ENCODE data around the gene SOX14. TPM values are rescaled to one million over a fixed set of nuclear protein-coding genes. Genes with fewer than 3 reads are reported as not detected.
A peak's percentile ranks its signal among the peaks of the same experiment; 100 is the strongest.

SOX14 gene
- polyA plus RNA-seq, 1 donor from 2014 or later: not detected

GRCh38 chr3:137762674-137763593 lies 1.2 kb upstream of the SOX14 start:
- Histone ChIP-seq H3K4me3 (ENCODE audit: low read length) (peak overlapping the region; percentile 65), H3K27me3 (ENCODE audit: insufficient read depth, low read depth, low read length) (peaks cover 98% of the 10 kb centered on the region), H4K20me1 (ENCODE audit: insufficient read depth) (no peaks in the 10 kb centered on the region), H2AFZ (ENCODE audit: low read depth, low read length) (no peak overlapping the region), H3F3A (ENCODE audit: insufficient read depth, low read length, poor library complexity, severe bottlenecking) (no peaks in the 10 kb centered on the region), H3K27ac (ENCODE audit: low read length) (no peak overlapping the region), H3K9me2 (ENCODE audit: insufficient read depth, low read length) (no peaks in the 10 kb centered on the region), H3K9ac (ENCODE audit: low read length) (no peak overlapping the region), H3K79me2 (replicated peaks; ENCODE audit: insufficient read depth, low read length) (no peaks in the 10 kb centered on the region), H3K36me3 (ENCODE audit: insufficient read depth, low read length) (no peaks in the 10 kb centered on the region), H3K4me2 (ENCODE audit: low read length) (no peak overlapping the region), H3K9me3 (ENCODE audit: low read length) (no peaks in the 10 kb centered on the region)
- TF ChIP-seq EZH2 (IDR thresholded peaks at IDR 0.05; ENCODE audit: borderline replicate concordance, insufficient read depth, low read length, poor library complexity, severe bottlenecking) (no peak), POLR2AphosphoS5 (IDR thresholded peaks at IDR 0.05) (peak; percentile 14), EP300 (conservative IDR thresholded peaks at IDR 0.05; ENCODE audit: poor library complexity, severe bottlenecking) (no peak)

- no peaks in the 10 kb centered on the region for H4K20me1 ChIP-seq (ENCODE audit: insufficient read depth)
- no peaks in the 10 kb centered on the region for H3K9me3 ChIP-seq (ENCODE audit: low read length)
- H3K27ac ChIP-seq (ENCODE audit: low read length): no peak overlapping the region
- no peak overlapping the region for H3K9ac ChIP-seq (ENCODE audit: low read length)
- H3K36me3 ChIP-seq (ENCODE audit: insufficient read depth, low read length): no peaks in the 10 kb centered on the region
- H3K27me3 ChIP-seq (ENCODE audit: insufficient read depth, low read depth, low read length): peaks cover 98% of the 10 kb centered on the region
- TF ChIP-seq SMC3 (conservative IDR thresholded peaks at IDR 0.05; ENCODE audit: poor library complexity) (no peak), MXI1 (conservative IDR thresholded peaks at IDR 0.05; ENCODE audit: poor library complexity, severe bottlenecking) (no peak), EP300 (conservative IDR thresholded peaks at IDR 0.05; ENCODE audit: poor library complexity, severe bottlenecking) (no peak), POLR2AphosphoS5 (IDR thresholded peaks at IDR 0.05) (no peak), REST (IDR thresholded peaks at IDR 0.05; ENCODE audit: borderline replicate concordance) (no peak), RAD21 (conservative IDR thresholded peaks at IDR 0.05) (no peak), CTCF (IDR thresholded peaks at IDR 0.05; ENCODE audit: poor library complexity, severe bottlenecking) (no peak), EZH2 (IDR thresholded peaks at IDR 0.05; ENCODE audit: borderline replicate concordance, insufficient read depth, low read length, poor library complexity, severe bottlenecking) (no peak)
- no peak overlapping the region for H2AFZ ChIP-seq (ENCODE audit: low read depth, low read length)
- H3K9me2 ChIP-seq (ENCODE audit: insufficient read depth, low read length): no peaks in the 10 kb centered on the region
- H3K4me2 ChIP-seq (ENCODE audit: low read length): peak overlapping the region; percentile 88
- H3F3A ChIP-seq (ENCODE audit: insufficient read depth, low read length, poor library complexity, severe bottlenecking): no peaks in the 10 kb centered on the region
- H3K79me2 ChIP-seq (replicated peaks; ENCODE audit: insufficient read depth, low read length): no peaks in the 10 kb centered on the region
- peak overlapping the region; percentile 65 for H3K4me3 ChIP-seq (ENCODE audit: low read length)
Measured at GRCh38 chr3:137763594-137763938, 549 bp upstream of the SOX14 start.
